ENCODE measurements around the gene TSPAN3.

The TSPAN3 gene

GRCh38 chr15:77070495-77071304, at the start of gene TSPAN3:
TSS of gene TSPAN3 (minus strand) at chr15:77071109. CDS start at chr15:77070954, 155 bp downstream.
- TF ChIP-seq CTCF (IDR thresholded peaks at IDR 0.05; ENCODE audit: low read depth, low read length), result no peak

GRCh38 chr15:77120576-77120975, 49.7 kb upstream of the TSPAN3 start:
- no peak for TF ChIP-seq CTCF (IDR thresholded peaks at IDR 0.05; ENCODE audit: low read depth, low read length)
- DNase-seq (ENCODE audit: extremely low read depth, low read depth), result no peak

More at GRCh38 chr15:77070495-77071304, at the start of gene TSPAN3:
- peak; percentile 69 for DNase-seq (ENCODE audit: extremely low read depth, low read depth)

- no peak for TF ChIP-seq CTCF (IDR thresholded peaks at IDR 0.05; ENCODE audit: low read depth, low read length)
These were observed 48.5 kb upstream of the TSPAN3 start for GRCh38 chr15:77119446-77119845.

GRCh38 chr15:77118882-77119321, 48.0 kb upstream of the TSPAN3 start:
- peak; percentile 59 for DNase-seq (ENCODE audit: extremely low read depth, low read depth)
- TF ChIP-seq CTCF (IDR thresholded peaks at IDR 0.05; ENCODE audit: low read depth, low read length), result peak; percentile 88

More at GRCh38 chr15:77119446-77119845, 48.5 kb upstream of the TSPAN3 start:
- no peak for DNase-seq (ENCODE audit: extremely low read depth, low read depth)

GRCh38 chr15:77115179-77115578, 44.3 kb upstream of the TSPAN3 start:
- no peak for DNase-seq (ENCODE audit: extremely low read depth, low read depth)
- TF ChIP-seq CTCF (IDR thresholded peaks at IDR 0.05; ENCODE audit: low read depth, low read length), result no peak

- no peak for TF ChIP-seq CTCF (IDR thresholded peaks at IDR 0.05; ENCODE audit: low read depth, low read length)
These were observed 42.1 kb upstream of the TSPAN3 start for GRCh38 chr15:77112838-77113504.

GRCh38 chr15:77111789-77112188, 40.9 kb upstream of the TSPAN3 start:
- TF ChIP-seq CTCF (IDR thresholded peaks at IDR 0.05; ENCODE audit: low read depth, low read length), result no peak
- no peak for DNase-seq (ENCODE audit: extremely low read depth, low read depth)

More at GRCh38 chr15:77112838-77113504, 42.1 kb upstream of the TSPAN3 start:
- no peak for DNase-seq (ENCODE audit: extremely low read depth, low read depth)

All from AG09319 (cell line).